OCI-LY7 (cell line): ENCODE data around the gene GLDN.

Experiments used
- EZH2phosphoT487 ChIP-seq: fragments of 200-600 bp; sonication (generic); IDR thresholded peaks from 2 replicates; pipeline ENCODE4 v1.6.1; 2018; ENCODE audit warnings: low read depth, borderline replicate concordance, mild to moderate bottlenecking, mixed run types, antibody characterized with exemption, low read length, moderate library complexity, mixed read lengths
- TF ChIP-seq, protein P1 (sequence below): fragments of 200-600 bp; sonication (generic); conservative IDR thresholded peaks from 2 replicates; pipeline ENCODE4 v1.5.1; 2014; ENCODE audit warnings: mild to moderate bottlenecking, antibody characterized with exemption, low read length, moderate library complexity, mixed read lengths

GRCh38 chr15:51380999-51381806 lies 39.7 kb downstream of the GLDN start:
- TF ChIP-seq, protein P1, sequence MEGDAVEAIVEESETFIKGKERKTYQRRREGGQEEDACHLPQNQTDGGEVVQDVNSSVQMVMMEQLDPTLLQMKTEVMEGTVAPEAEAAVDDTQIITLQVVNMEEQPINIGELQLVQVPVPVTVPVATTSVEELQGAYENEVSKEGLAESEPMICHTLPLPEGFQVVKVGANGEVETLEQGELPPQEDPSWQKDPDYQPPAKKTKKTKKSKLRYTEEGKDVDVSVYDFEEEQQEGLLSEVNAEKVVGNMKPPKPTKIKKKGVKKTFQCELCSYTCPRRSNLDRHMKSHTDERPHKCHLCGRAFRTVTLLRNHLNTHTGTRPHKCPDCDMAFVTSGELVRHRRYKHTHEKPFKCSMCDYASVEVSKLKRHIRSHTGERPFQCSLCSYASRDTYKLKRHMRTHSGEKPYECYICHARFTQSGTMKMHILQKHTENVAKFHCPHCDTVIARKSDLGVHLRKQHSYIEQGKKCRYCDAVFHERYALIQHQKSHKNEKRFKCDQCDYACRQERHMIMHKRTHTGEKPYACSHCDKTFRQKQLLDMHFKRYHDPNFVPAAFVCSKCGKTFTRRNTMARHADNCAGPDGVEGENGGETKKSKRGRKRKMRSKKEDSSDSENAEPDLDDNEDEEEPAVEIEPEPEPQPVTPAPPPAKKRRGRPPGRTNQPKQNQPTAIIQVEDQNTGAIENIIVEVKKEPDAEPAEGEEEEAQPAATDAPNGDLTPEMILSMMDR = peak; percentile 84
- no peak for TF ChIP-seq EZH2phosphoT487
